ENCODE data around the gene BIRC2.

DNA sequence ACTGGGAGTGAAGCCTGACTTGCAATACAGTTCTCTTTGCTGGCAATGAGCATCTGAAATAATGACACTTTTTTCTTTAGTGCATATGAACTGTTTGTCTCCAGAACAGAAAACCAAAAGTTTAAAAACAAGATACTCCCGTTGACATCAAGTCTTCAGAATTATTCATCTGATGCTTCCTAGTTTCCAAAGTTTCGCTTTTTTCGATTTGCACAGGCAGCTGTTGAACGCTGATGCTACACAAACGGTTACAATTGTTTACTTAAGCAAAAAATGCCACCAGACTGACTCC, 612 bp upstream of the BIRC2 start:
- TF ChIP-seq POLR2A (IDR thresholded peaks at IDR 0.05; ENCODE audit: low read depth, low read length) (no peak), NR2C2 (IDR thresholded peaks at IDR 0.05; ENCODE audit: borderline replicate concordance, control insufficient read depth, insufficient read length, low read depth) (no peak), RBBP5 (conservative IDR thresholded peaks at IDR 0.05) (no peak), TBL1XR1 (IDR thresholded peaks at IDR 0.05; ENCODE audit: low read depth, low read length) (no peak), SUZ12 (IDR thresholded peaks at IDR 0.05; ENCODE audit: unreplicated experiment) (no peak), BRCA1 (IDR thresholded peaks at IDR 0.05; ENCODE audit: low read depth, low read length) (no peak)
- TF ChIP-seq, protein P1, sequence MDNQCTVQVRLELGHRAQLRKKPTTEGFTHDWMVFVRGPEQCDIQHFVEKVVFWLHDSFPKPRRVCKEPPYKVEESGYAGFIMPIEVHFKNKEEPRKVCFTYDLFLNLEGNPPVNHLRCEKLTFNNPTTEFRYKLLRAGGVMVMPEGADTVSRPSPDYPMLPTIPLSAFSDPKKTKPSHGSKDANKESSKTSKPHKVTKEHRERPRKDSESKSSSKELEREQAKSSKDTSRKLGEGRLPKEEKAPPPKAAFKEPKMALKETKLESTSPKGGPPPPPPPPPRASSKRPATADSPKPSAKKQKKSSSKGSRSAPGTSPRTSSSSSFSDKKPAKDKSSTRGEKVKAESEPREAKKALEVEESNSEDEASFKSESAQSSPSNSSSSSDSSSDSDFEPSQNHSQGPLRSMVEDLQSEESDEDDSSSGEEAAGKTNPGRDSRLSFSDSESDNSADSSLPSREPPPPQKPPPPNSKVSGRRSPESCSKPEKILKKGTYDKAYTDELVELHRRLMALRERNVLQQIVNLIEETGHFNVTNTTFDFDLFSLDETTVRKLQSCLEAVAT (IDR thresholded peaks at IDR 0.05) = no peak
- TF ChIP-seq, protein P2, sequence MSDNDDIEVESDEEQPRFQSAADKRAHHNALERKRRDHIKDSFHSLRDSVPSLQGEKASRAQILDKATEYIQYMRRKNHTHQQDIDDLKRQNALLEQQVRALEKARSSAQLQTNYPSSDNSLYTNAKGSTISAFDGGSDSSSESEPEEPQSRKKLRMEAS (IDR thresholded peaks at IDR 0.05; ENCODE audit: low read depth, low read length) = no peak

All from GM12878 (cell line).